ENCODE measurements around the gene F2.

- TF ChIP-seq POLR2A (IDR thresholded peaks at IDR 0.05; ENCODE audit: extremely low read depth, insufficient read length) (no peak), CTCF (IDR thresholded peaks at IDR 0.05; ENCODE audit: low read depth, low read length) (no peak), MAX (IDR thresholded peaks at IDR 0.05; ENCODE audit: low read depth, low read length) (no peak)
These were observed 13.8 kb upstream of the F2 start for GRCh38 chr11:46705070-46705688.
